GM23338 (cell line): Measurements from ENCODE around the gene SEC14L3.
A peak's percentile ranks its signal among the peaks of the same experiment; 100 is the strongest.

Experiments
- CREB1 ChIP-seq: fragments of 250-450 bp; sonication (Bioruptor Pico); IDR thresholded peaks from 2 replicates; pipeline ENCODE4 v1.5.0; 2020; ENCODE audit warnings: low read depth, mild to moderate bottlenecking, moderate library complexity
- CTCF ChIP-seq, 2 experiments: fragments of 200-600 bp in 1 of 2; sonication (generic) in 1 of 2; conservative IDR thresholded peaks; 2 replicates each; pipeline versions ENCODE4 v1.5.1 to v1.6.1; 2016 to 2017; ENCODE audit warnings: antibody characterized with exemption in 2 of 2, low read depth in 2 of 2, mild to moderate bottlenecking in 2 of 2, moderate library complexity in 1 of 2
- EZH2 ChIP-seq: fragments of 200-600 bp; sonication (generic); IDR thresholded peaks from one replicate; pipeline ENCODE4 v1.8.0; 2017; ENCODE audit warnings: antibody characterized with exemption, mild to moderate bottlenecking, low read depth; ENCODE audit not compliant: unreplicated experiment
- EZH2phosphoT487 ChIP-seq: fragments of 200-600 bp; sonication (generic); IDR thresholded peaks from one replicate; pipeline ENCODE4 v1.8.1; 2018; ENCODE audit warnings: antibody characterized with exemption; ENCODE audit not compliant: unreplicated experiment
- JUNB ChIP-seq: IDR thresholded peaks from one replicate; pipeline ENCODE4 v1.6.1; 2016; ENCODE audit warnings: antibody characterized with exemption; ENCODE audit not compliant: unreplicated experiment
- NANOG ChIP-seq: IDR thresholded peaks from 2 replicates; pipeline ENCODE4 v1.6.1; 2016; ENCODE audit warnings: antibody characterized with exemption, borderline replicate concordance
- POLR2AphosphoS5 ChIP-seq: IDR thresholded peaks from 2 replicates; pipeline ENCODE4 v1.6.1; 2016; ENCODE audit warnings: antibody characterized with exemption, low read depth
- REST ChIP-seq: IDR thresholded peaks from one replicate; pipeline ENCODE4 v1.6.1; 2018; ENCODE audit warnings: antibody characterized with exemption; ENCODE audit not compliant: unreplicated experiment
- TF ChIP-seq, protein P1 (sequence below): fragments of 250-450 bp; sonication (Bioruptor Pico); IDR thresholded peaks from 2 replicates; pipeline ENCODE4 v1.5.0; 2020; ENCODE audit warnings: mild to moderate bottlenecking, moderate library complexity

DNA sequence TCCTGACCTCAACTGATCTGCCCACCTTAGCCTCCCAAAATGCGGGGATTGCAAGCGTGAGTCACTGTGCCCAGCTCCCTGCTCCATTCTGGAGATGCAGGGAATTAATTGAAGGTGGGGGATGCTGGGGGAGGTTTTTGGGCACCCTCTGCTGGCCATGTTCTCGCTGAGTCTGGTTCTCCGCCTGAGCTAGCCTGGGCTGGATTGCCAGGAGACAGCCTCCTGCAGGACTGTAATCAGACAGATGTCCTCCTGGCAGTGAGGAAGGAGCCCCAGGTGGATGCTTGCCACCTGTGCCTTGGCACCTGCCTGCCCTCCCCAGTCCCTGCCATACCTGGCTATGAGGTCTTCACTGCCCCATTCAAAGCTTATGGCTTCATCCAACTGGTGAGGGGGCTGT lies 40.9 kb downstream of the SEC14L3 start:
- TF ChIP-seq CTCF (conservative IDR thresholded peaks at IDR 0.05; ENCODE audit: low read depth in 2 of 2) (peak; percentile 21 to 57; a peak in 2 of 4 replicates), POLR2AphosphoS5 (no peak), EZH2phosphoT487 (no peak), REST (no peak), EZH2 (no peak), CREB1 (CRISPR knock-in tag) (no peak), NANOG (no peak), JUNB (no peak)
- TF ChIP-seq, protein P1, sequence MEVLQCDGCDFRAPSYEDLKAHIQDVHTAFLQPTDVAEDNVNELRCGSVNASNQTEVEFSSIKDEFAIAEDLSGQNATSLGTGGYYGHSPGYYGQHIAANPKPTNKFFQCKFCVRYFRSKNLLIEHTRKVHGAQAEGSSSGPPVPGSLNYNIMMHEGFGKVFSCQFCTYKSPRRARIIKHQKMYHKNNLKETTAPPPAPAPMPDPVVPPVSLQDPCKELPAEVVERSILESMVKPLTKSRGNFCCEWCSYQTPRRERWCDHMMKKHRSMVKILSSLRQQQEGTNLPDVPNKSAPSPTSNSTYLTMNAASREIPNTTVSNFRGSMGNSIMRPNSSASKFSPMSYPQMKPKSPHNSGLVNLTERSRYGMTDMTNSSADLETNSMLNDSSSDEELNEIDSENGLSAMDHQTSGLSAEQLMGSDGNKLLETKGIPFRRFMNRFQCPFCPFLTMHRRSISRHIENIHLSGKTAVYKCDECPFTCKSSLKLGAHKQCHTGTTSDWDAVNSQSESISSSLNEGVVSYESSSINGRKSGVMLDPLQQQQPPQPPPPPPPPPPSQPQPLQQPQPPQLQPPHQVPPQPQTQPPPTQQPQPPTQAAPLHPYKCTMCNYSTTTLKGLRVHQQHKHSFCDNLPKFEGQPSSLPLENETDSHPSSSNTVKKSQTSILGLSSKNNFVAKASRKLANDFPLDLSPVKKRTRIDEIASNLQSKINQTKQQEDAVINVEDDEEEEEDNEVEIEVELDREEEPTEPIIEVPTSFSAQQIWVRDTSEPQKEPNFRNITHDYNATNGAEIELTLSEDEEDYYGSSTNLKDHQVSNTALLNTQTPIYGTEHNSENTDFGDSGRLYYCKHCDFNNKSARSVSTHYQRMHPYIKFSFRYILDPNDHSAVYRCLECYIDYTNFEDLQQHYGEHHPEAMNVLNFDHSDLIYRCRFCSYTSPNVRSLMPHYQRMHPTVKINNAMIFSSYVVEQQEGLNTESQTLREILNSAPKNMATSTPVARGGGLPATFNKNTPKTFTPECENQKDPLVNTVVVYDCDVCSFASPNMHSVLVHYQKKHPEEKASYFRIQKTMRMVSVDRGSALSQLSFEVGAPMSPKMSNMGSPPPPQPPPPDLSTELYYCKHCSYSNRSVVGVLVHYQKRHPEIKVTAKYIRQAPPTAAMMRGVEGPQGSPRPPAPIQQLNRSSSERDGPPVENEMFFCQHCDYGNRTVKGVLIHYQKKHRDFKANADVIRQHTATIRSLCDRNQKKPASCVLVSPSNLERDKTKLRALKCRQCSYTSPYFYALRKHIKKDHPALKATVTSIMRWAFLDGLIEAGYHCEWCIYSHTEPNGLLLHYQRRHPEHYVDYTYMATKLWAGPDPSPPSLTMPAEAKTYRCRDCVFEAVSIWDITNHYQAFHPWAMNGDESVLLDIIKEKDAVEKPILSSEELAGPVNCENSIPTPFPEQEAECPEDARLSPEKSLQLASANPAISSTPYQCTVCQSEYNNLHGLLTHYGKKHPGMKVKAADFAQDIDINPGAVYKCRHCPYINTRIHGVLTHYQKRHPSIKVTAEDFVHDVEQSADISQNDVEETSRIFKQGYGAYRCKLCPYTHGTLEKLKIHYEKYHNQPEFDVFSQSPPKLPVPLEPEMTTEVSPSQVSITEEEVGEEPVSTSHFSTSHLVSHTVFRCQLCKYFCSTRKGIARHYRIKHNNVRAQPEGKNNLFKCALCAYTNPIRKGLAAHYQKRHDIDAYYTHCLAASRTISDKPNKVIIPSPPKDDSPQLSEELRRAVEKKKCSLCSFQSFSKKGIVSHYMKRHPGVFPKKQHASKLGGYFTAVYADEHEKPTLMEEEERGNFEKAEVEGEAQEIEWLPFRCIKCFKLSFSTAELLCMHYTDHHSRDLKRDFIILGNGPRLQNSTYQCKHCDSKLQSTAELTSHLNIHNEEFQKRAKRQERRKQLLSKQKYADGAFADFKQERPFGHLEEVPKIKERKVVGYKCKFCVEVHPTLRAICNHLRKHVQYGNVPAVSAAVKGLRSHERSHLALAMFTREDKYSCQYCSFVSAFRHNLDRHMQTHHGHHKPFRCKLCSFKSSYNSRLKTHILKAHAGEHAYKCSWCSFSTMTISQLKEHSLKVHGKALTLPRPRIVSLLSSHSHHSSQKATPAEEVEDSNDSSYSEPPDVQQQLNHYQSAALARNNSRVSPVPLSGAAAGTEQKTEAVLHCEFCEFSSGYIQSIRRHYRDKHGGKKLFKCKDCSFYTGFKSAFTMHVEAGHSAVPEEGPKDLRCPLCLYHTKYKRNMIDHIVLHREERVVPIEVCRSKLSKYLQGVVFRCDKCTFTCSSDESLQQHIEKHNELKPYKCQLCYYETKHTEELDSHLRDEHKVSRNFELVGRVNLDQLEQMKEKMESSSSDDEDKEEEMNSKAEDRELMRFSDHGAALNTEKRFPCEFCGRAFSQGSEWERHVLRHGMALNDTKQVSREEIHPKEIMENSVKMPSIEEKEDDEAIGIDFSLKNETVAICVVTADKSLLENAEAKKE (CRISPR knock-in tag): no peak
